Activated naive CD4-positive, alpha-beta T cell treated with Interleukin-2 at 50 U/mL for 16 hours (primary cell): ENCODE results near the gene CCDC92B.

Experiments
- DNase-seq: peaks from one replicate; pipeline ENCODE4 v3.0.0-alpha.2; 2020

The CCDC92B gene

GRCh38 chr17:2777242-2777867 is 27.9 kb upstream of the CCDC92B start:
- no peak for DNase-seq

DNA sequence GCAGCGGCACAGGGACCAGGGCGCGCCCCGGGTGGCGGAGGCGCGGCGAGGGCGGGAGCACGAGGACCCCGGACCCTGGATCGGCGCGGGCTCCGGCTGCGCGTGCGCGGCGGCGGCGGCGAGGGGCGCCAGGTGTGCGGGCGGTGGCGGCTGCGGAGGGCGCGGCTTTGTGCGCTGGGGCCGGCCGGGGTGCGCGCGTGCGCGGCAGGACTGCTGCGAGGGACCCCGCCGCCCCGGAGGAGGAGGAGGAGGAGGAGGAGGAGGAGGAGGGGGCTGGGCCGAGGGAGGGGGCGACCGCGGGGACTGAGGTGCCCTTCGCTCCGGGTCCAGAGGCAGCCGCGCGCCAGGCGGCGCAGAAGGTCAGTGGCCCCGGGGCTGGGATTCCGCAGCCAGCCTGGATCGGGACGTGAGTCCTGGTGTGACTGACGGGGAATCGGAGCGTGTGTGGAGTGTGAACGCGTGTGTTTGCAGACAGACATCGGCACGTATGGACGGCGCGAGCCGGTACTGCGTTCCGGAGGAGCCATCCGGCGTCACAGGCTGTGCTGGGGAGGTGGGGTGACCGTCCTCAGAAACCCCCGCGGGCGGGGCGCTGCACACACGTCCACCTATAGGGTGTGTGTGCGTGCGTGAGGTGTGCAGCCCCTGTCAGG is 27.3 kb upstream of the CCDC92B start:
- DNase-seq, result peak; percentile 27

GRCh38 chr17:2775206-2775605 is 25.8 kb upstream of the CCDC92B start:
- DNase-seq, result no peak

DNA sequence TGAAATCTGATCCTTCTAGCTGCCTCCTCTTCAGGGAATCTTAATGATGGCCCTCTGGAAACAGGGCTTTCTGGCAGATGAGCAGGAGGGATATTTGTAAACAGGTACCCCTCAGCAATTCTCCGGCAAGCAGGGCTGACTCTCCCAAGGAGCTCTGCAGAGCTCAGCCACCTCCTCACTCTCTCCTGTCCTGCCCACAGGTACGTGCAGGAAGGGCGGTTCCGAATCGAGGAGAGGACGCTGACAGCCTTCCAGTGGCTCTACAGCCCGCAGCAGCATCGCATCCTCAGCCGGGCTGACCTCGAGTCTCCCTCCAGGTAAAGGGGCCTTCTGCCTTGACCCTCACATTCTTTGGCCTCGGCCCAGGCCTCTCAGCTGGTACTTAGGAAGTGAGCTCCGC is 20.7 kb upstream of the CCDC92B start:
- no peak for DNase-seq

DNA sequence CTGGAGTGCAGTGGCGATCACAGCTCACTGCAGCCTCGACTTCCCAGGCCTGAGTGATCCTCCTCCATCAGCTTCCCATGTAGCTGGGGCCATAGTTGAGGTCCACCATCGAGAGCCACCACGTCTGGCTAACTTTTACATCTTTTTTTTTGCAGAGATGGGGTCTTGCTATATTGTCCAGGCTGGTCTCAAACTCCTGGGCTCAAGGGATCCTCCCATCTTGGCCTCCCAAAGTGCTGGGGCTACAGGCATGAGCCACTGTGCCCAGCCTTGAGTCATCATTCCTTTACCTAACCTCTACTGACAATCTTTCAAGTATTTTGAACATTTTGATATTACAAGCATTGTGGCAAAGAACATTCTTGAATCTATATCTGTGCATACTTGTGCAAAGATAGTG is 9.4 kb upstream of the CCDC92B start:
- DNase-seq, result no peak

- DNase-seq, result no peak
Measured at GRCh38 chr17:2755891-2756724, 6.7 kb upstream of the CCDC92B start.

GRCh38 chr17:2751491-2751890 is 2.0 kb upstream of the CCDC92B start:
- no peak for DNase-seq

- DNase-seq, result no peak
Measured at GRCh38 chr17:2750721-2751120, 1.3 kb upstream of the CCDC92B start.

DNA sequence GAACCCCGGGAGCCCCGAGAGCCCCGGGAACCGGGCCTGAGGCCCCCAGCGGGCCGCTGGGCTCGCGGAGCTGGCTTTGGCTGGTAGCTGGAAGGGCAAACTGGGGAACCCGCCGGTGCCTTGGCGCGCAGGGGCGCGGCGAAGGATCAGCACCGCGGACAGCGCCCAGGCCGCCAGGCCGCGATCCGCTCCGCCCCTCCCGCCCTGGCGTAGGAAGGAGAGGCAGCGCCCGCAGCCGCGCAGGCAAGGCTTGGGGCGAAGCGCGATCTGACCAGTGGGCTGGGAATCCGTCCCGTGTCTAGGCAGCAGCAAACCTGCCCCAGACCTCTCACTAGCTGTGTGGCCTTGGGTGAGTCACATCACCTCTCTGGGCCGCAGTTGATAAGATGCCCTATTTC is 331 bp upstream of the CCDC92B start:
- DNase-seq, result peak; percentile 79

DNA sequence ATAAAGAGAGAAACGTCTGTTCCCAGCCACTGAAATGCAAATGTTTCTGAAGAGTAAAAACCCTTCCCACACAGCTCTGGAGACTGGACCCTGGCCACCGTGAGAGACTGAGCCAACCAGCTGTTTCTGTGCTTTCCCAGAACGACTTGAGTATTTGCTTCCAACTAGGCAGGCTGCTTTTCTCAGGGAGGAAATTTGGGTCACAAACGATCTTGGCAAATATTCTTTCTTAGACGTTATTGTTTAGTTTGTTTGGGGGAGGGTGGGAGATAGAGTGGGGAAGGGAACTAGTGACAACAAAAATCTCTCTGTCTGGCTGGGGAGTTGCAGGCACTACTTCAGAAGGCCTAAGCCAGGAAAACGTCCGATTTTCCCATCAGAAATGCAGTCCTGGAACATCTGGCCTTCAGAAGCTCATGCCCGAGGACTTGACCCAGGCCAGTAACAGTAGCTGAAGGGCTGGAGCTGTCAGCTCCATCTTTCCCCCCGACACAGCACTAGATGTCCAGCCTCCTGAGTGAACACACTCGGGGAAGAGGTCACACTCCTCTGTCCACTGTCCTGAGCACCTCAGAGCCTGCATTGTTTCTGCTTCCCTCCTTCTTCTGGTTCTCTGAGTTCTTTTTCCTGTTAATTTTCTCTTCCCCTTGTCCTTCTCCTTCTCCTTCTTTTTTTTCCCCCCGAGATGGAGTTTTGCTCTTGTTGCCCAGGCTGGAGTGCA is 4.0 kb downstream of the CCDC92B start:
- DNase-seq, result no peak

DNA sequence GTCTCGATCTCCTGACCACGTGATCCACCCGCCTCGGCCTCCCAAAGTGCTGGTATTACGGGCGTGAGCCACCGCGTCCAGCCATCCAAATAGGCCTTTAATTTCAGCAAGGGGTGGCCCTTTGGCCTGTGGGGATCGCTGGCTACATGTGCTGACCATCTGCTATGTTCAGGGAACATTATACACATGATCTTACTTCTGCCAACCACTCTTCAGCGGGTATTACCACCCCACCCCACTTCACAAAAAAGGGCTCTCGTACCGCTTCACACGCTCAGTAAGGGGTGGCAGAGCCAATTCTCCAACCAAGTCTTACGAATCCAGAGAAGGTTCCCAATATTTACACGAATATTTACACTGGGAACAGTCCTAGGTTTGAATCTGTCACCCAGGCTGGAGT is 11.8 kb downstream of the CCDC92B start:
- DNase-seq, result no peak

DNA sequence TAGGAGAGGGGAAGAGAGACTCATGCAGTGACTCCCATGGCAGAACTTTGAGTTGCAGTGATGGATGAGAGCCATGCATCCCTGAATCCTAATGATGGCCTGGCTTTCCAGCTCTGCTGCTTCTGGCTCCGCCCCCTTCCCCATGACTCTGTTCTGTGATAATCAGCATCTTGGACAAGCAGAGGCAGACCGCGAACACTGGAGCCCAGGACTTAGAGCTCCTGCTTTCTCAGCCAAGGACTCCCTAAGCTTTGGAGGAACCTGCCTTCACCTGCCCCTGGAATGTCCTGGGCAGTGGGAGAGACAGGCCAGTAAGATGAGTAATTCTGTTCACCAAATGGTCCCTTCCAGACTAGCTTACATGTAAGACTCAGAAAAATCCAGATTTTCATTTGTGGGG is 12.5 kb downstream of the CCDC92B start:
- no peak for DNase-seq

DNA sequence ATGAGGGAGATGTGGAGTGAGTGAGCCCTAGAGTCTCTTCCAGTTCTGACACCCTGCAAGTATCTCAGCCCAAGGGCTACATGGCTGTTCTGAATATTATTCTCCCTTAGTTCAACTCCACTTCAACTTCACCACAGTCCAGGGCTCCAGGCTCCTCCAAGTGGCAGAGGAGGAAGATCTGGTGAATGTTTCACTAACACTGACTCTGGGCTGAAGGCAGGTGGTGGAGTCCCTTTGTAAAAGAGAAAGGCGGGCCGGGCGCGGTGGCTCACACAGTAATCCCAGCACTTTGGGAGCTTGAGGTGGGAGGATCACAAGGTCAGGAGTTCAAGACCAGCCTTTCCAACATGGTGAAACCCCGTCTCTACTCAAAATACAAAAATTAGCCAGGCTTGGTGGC is 13.6 kb downstream of the CCDC92B start:
- DNase-seq, result no peak

- no peak for DNase-seq
Measured at GRCh38 chr17:2734939-2735338, 14.5 kb downstream of the CCDC92B start.

GRCh38 chr17:2731807-2732206 is 17.6 kb downstream of the CCDC92B start:
- no peak for DNase-seq

GRCh38 chr17:2730764-2731353 is 18.6 kb downstream of the CCDC92B start:
- no peak for DNase-seq

GRCh38 chr17:2724784-2725164 is 24.7 kb downstream of the CCDC92B start:
- DNase-seq, result peak; percentile 42

DNA sequence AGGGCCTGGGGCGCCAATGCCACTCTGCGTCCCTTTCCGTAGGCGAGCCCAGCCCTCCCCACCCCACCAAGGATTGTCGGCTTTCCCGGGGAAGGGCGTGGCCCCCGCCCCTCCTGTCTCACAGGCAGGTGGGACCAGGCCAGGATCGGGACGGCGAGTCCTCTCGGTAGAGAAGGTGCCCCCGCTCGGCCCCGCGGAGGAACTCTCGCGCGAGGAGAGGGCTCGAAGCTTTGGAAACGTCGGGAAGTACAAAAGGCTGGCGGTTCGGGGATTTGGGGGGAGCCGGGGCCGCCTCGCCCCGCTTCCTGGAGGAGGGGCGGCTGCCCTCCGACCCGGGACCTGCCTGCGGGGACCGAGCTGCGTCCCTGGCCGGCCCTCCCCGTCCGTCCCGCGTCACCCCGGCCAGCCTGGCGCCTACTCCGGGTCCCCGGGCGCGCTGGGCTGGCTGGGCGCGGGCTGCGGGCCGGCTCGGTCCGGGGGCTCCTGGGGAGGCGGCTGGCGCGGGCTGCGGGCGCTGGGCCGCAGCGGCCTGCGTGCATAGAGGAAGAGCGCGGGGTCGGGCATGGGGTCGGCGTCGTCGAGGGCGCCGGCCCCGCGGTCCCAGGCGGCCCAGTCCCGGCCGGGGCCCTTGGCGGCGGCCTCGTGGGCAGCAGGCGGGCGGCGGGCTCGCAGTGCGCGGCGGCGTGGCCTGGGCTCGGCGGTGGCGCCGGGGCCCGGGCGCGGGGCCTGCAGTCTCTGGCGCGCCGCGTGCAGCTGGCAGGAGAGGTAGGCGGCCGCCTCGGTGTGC is 25.3 kb downstream of the CCDC92B start:
- DNase-seq, result no peak

DNA sequence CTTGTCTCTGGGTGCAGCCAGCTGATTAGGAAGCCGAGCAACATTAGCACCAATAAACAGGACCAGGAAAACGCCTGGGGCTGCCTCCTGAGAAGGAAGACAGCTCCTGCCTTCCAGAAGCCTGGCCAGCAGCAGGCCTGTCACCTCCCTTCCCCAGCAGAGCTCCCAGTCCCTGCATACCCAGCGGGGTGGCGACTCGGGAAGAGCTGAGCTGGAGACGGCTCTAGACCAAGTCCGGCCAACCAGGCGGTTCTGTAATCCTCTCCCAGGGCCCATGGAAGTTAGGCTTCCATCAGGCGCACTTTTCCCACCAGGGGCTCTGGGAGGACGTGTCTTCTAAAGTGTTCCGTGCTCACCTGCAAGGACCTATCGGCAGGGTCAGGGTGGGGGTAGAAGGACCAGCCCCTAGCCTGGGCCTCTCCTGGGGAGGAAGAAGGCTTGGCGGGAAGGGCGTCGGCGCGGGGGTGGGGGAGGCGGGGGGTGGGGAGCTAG is 25.9 kb downstream of the CCDC92B start:
- DNase-seq, result no peak

DNA sequence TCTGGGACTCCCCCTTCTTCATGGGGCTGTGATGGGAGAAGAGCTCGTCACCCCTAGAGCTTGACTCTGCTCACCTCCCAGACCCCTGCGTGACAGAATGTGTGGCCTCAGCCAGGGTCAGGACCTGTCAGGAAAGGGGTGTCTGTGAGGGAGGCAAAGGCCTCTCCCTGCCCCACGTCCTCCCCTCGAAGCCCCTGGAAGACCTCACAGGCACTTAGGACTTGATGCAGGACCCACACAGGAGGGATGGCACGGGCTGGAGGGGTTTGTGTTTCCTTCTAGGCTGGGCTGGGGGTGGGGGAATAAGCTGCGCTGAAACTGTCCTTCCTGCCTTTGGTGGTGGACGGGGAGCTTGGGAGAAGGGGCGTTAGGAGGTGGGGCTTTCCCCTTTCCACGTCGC is 26.8 kb downstream of the CCDC92B start:
- no peak for DNase-seq

GRCh38 chr17:2721603-2722002 is 27.8 kb downstream of the CCDC92B start:
- DNase-seq, result no peak

- no peak for DNase-seq
Measured at GRCh38 chr17:2719861-2720260, 29.6 kb downstream of the CCDC92B start.
